Coronary artery (tissue), 2 donors: ENCODE data around the gene MNS1.

Experiments
- DNase-seq: peaks from one replicate; pipeline ENCODE4 v3.0.0-alpha.2; 2017; ENCODE audit warnings: low spot score
- H3K27ac ChIP-seq, 2 donors: fragments of 200-600 bp; sonication (generic); one replicate each; pipeline ENCODE4 v1.5.1; 2016 to 2019
- H3K4me3 ChIP-seq: fragments of 200-600 bp; sonication (generic); 2 replicates; pipeline ENCODE4 v1.5.1; 2016; ENCODE audit warnings: mild to moderate bottlenecking, moderate library complexity
- CTCF ChIP-seq: fragments of 200-600 bp; sonication (generic); IDR thresholded peaks from one replicate; pipeline ENCODE4 v1.5.1; 2019; ENCODE audit warnings: antibody characterized with exemption

Gene MNS1

GRCh38 chr15:56390739-56391267 lies 74.1 kb downstream of the MNS1 start:
- DNase-seq = no peak
- Histone ChIP-seq H3K27ac (no peak overlapping the region), H3K4me3 (no peak overlapping the region)
- TF ChIP-seq CTCF = no peak

DNA sequence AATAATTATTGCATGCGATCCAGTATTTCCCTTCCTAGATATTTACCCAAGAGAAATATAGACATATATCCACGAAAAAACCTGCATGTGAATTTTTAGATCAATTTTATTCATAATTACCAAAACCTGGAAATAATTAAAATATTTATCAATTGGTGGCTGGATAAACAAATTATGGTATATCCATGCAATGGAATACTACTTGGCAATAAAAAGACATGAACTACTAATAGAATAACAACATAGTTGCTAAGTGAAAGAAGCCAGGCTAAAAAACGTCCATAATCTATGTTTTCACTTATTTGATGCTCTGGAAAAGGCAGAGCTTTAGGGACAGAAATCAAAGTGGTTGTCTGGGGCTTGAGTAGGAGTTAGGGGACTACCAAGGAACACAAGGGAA lies 79.0 kb downstream of the MNS1 start:
- no peak for TF ChIP-seq CTCF
- Histone ChIP-seq H3K27ac (no peak overlapping the region), H3K4me3 (no peak overlapping the region)
- DNase-seq = no peak

DNA sequence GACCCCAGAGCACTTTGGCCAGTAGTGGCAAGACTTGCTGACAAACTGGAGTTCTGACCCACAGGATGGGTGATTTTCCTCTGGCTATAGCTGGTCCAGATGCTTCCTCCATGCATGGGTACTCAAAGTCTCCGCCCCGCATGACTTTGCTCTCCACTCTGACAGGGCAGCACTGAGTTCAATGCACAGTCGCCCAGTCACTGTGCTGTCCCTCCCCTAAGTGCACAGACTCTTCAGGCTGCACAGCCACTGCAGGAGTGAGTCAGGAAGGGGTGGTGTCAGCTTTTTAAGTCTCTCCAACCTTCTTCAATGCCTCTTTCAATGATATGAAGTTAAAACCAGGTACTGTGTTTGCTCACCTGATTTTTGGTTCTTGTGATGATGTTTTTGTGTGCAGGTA lies 81.9 kb downstream of the MNS1 start:
- no peak for TF ChIP-seq CTCF
- no peak for DNase-seq

More for the DNA sequence above, 81.9 kb downstream of the MNS1 start:
- no peak overlapping the region for H3K4me3 ChIP-seq
- no peak overlapping the region for H3K27ac ChIP-seq
